NCI-H1436 (cell line): ENCODE measurements around the gene ZNF805.
"Not testable (repeated sequence)": the region's sequence is repeated elsewhere in the genome, so short reads cannot be mapped to it uniquely, and the experiment has no call there.

Experiments used
- DNase-seq: peaks from one replicate; lab custom pipeline; 2025; lab: John Stamatoyannopoulos, UW

ZNF805 gene

DNA sequence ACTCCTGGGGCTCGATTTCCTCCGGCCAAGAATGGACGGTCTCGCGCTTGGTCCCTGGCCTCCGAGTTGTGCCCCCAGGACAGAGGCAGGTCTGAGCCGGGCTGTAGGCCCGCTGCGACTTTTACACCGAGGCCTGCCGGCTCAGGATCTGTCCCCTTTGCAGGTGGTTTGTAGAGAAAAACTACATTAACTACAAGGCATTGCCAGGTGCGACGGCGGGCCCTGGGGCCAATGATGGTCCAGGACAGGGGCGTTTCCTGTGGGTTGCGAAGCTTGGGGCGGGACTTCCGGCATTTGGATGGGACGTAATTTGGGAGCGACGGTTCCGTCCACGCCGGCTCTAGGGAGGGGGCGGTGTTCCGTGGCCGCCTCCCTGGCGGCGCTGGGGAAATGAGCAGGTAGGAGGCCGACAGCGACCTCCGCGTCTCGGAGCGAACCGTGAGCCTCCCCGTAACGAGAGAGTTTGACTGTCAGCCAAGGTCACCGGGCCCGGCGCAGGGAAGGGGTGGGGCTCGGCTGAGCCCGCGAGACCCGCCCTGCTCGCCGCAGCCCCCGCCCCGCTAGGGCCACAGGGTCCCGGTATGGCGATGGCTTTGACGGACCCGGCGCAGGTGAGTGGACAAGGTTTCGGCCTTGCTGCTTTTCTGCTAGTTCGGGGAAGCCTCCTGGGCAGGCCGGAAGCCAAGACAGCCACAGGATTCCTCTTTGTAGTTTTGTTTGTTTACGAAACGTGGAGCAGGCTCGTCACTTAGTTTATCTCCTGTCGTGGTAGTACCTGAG lies at the start of gene ZNF805:
Gene ZNF805 (plus strand): TSS at position 322 of the 780 bp plus-strand sequence. CDS start 260 bp downstream, at position 582.
- DNase-seq, result peak; percentile 94

DNA sequence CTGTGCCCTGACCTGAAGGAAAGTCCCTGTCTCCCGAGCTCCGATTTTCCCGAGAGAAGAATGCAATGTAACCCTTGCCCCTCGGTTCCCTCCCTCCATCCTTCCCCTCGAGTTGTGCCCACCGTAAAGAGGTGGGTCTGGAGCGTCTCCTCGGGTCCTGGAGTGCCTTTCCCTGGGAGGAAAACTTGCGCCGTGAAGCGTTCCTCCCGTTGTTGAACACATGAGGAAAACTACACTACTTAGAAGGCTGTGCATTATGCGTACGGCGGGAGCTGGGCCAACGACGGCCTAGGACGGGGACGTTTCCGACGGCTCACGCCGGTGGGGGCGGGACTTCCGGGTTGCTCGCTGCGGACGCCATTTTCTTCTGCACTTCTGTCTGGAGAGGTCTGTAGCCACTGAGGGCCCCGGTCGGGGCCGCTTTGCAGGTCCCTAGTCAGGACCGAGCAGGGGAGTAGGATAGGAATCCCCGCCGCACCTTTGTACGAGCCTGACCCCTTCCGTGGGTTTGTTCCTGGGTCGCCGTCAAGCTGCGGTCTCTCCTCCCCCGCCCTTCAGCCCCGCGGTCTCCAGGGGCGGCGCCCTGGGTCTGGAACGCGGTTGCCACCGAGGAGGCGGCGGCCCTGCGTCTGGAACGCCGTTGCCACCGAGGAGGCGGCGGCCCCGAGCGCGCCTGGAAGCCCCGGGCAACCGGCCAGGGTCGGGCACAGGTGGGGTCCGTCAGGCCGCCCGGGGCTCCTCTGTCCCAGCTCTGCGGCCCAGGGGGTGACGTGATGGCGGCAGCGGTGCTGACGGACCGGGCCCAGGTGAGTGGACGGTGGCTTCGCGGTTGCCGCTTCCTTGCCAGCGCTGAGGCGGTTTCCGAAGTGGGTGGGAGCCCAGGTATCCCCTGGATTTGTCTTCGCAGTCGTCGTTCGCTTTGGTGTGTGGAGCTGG lies 49.0 kb upstream of the ZNF805 start, which contains the start of gene ZNF264:
Gene ZNF264 (plus strand): TSS at position 360 of the 936 bp plus-strand sequence. CDS start 414 bp downstream, at position 774.
- peak; percentile 90 for DNase-seq

DNA sequence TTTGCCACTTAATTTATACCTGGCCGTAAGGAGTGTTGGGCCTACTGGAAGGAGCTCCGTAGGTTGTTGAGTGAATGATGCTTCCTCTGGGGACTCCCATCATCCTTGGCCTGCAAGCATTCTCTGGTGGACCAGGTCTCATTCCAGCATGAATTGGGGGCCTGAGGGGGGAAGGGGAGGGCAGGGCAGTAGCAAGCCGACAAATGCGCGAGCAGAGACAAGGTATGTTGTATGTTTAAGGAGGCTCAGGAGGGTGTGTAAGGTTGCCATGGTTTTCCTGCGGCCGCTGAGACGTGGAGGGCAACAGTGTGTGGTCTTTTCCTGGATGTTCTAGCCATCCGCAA lies 48.4 kb upstream of the ZNF805 start:
- no peak for DNase-seq

DNA sequence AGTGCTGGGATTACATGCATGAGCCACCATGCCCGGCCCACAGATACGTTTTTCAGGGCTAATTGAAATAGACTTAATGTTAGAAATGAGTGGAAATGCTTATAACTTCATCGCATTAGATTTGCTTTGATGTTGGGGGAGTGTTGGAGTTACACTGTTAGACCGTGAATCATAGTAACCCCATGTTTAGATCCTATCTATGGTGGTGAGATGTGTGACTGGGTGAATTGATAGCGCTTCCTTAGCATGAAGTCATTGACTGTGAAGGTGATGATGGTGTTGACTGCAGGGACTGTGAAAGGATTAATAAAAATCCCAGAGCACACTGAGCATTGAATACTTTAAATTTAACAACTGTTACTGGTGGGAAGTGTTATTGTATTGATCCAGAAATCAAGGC lies 47.4 kb upstream of the ZNF805 start:
- DNase-seq, result no peak

DNA sequence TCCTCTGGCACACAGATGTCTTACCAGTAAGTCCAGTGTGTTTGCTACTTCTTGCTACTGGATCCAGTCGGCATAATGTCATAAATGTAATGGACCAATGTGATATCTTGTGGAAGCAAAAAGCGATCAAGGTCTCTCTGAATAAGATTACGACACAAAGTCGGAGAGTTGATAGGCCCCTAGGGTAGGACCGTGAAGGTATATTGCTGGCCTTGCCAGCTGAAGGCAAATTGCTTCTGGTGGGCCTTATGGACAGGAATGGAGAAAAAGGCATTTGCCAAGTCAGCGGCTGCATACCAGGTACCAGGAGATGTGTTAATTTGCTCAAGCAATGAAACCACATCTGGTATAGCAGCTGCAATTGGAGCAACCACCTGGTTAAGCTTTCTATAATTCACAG lies 42.6 kb upstream of the ZNF805 start:
- DNase-seq, result not testable (repeated sequence)

DNA sequence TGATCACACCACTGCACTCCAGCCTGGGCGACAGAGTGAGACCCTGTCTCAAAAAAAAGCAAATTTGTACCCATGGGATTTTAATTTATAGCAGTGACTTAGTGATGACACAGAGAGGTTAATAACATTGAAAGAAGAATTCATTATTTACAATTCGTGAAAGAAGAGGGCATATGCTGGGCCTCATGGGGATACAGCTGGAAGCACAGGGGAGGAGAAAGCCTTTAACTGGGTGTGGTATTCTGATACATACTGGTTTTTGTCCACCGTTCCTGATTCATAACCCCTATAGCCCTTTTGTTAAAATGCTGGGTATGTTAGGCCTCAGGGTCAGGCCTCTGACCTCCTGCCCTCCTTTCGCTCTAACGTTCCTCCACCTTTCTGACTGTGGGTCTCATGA lies 38.3 kb upstream of the ZNF805 start:
- DNase-seq, result no peak

DNA sequence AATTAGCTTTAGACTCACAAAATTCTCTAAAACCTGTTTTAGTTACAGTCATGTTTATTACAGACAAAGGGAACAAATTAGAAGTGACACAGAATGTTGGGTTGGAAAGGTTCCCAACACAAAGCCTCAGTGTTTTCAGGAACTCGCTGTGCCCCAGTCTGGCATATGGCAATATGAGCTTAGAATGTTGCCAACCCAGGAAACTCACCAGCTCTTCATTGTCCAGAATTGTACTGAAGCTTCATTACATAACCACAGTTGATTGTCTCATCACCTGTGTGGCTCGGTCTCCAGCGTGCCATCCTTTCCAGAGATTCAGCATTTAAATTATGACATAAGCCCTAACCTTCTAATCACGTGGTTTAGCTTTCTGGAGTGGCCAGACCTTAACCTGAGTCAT lies 30.1 kb upstream of the ZNF805 start:
- no peak for DNase-seq

DNA sequence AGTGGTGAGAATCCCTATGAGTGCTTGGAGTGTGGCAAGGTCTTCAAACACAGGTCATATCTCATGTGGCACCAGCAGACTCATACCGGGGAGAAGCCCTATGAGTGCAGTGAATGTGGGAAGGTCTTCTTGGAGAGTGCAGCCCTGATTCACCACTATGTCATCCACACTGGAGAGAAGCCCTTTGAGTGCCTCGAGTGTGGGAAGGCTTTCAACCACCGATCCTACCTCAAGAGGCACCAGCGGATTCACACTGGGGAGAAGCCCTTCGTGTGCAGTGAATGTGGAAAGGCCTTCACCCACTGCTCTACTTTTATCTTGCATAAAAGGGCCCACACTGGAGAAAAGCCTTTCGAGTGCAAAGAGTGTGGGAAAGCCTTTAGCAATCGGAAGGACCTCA lies 28.3 kb upstream of the ZNF805 start:
- DNase-seq, result no peak

DNA sequence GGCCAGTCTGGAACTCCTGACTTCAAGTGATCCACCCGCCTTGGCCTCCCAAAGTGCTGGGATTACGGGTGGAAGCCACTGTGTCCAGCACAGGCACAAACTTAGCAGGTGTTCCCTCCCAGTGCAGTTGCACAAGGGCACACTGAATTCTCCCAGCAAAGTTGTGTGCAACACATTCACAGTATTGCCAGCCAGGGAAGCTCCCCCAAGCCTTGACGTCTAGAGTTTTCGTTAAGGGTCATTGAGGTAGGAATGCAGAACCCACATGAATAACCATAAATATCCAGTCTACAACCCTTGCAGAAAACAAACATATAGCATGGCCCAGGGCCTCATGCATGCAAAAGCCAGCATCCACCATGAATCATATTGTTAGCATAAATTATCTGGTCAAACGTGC lies 12.9 kb upstream of the ZNF805 start:
- no peak for DNase-seq

DNA sequence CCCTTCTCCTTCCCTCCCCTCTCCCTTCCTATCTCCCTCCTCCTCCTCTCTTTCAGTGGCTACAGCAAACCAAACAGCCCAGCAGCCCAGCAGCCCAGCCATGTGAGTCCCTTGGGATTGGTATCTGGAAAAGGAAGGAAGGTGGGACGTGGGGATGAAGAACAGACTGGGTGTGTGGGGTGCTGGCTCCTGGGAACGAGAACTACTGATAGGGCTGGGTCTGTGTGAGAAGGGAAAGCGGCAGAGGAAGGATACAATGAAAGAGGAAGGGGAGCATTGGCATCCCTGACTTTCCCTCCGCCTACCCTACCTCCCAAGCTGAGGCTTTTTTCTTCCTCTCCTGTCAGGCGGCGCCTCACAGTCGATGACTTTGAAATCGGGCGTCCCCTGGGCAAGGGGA lies 8.7 kb upstream of the ZNF805 start:
- no peak for DNase-seq

DNA sequence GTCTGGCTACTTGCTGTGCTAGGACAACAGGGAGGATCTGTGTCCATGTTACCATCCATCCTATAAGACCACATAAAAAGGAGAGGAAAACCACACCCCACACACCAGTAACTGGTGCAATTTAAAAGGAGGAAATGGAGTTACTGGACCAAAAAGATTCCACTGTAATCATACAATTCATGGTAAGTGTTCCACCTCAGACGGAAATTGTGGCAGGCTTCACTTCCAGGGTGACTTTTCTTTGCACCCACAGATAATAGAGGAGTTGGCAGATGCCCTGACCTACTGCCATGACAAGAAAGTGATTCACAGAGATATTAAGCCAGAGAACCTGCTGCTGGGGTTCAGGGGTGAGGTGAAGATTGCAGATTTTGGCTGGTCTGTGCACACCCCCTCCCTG lies 7.2 kb upstream of the ZNF805 start:
- no peak for DNase-seq

DNA sequence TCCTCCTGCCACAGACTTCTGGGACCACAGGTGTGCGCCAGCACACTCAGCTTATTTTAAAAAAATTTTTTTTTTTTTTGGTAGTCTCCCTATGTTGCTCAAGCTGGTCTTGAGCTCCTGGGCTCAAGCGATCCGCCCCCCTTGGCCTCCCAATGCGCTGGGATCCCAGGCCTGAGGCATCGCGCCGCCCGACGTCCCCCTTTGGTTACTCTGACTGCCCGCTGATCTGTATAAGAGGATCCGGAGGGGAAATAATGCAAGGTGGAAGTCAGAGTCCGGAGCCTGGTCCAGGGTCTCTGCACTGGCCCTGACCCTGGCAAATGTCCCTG lies 486 bp upstream of the ZNF805 start:
- DNase-seq, result no peak

DNA sequence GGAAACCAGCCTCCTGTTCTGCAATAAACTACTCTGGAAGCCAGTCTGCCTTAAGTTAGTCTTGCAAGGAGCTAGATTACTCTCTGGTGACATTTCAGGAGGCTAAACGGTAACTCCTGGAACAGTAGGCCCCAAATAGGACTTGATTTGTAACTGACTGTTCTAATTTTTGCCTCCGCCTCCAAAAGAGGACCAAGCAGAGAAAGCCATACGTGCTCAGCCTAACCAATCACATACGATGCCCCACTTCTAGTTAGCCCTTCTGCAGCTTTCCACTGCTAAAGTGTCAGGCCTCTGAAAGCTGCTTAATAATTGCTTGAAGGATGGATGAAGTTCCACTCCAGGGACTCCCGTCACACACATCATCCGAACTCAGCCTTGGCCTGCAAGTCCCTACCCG lies 744 bp downstream of the ZNF805 start:
- DNase-seq, result no peak

DNA sequence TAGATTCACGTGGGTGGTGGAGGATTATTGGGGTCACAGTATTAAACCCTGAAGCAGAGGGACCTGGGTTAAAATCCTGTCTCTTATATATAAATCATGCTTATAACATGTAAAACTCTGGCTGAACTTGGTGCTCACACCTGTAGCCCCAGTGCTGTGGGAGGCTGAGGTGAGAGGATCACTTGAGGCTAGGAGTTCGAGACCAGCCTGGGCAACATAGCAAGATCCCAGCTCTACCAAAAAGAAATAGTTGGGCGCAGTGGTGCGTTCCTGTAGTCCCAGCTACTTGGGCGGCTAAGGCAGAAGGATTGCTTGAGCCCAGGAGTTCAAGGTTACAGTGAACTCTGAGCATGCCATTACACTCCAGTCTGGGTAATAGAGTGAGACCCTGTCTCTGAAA lies 2.4 kb downstream of the ZNF805 start:
- no peak for DNase-seq

DNA sequence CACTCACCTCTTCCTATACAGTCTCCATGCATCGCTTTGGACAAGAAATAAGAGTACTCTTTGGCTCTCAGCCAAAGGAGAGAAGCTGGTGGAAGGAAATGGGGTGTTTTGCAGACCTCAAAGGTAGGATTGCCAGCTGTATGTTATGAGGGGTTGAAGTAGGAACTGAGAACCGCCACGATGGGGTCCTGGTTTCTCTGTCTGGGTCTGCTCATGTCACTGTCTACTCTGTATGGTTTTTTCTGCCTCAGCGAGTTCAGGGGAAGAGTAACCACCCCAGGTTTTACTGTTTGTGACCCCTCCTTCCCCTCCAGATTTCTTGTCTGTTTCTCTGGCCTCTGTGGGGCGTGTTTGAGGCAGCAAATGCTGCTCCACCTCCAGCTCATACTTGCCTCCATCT lies 4.1 kb downstream of the ZNF805 start:
- no peak for DNase-seq

DNA sequence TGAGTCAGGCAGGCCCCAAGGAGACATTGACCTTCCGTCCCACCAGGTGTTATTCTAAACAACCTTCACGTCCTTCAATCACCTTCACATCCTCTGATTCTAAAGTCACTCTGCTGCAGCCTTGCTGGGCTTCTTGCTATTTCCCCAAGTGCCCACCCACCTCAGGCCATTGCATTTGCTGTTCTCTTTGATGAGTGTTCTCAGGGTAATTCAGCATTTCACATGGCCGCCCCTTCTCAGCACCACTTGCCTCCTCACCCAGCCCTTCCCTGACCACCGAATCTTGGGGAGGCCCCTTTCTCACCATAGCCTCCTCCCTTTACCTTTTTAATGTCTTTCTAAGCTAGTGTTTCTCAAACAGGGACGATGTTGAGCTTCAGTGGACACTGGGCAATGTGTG lies 4.6 kb downstream of the ZNF805 start:
- DNase-seq, result no peak

DNA sequence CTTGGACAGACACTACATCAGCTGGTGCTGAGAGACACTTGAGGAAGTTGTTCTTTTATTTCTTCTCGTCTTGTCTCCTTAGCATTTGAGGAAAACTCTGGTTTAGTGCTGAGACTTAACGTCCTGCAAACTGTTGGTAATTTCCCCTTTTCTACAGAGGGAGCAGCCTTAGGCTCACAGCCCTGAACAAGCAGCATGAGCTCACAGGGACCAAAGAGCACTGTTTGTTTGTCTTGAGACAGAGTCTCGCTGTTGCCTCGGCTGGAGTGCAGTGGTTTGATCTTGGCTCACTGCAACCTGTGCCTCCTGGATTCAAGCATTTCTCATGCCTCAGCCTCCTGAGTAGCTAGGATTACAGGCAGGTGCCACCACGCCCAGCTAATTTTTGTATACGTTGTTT lies 5.5 kb downstream of the ZNF805 start:
- DNase-seq, result no peak

DNA sequence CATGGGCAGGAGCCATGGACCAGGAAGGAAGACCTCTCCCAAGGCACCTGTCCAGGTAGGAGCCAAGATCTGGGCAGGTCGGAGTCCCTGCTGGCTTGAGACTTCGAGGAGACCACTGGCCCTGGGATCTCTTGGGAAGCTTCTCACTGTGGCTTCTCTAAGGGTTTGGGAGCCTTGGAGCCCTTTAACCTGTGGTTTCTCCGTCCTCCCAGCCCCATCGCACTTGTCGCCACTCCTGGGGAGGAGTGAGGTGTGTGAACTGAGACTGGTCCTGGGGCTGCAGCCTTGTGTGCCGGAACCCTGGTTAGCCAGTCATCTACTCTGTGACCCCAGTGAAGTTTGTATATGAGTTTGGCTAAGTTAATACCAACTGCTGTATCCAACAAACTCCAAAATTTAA lies 8.2 kb downstream of the ZNF805 start:
- DNase-seq, result no peak

DNA sequence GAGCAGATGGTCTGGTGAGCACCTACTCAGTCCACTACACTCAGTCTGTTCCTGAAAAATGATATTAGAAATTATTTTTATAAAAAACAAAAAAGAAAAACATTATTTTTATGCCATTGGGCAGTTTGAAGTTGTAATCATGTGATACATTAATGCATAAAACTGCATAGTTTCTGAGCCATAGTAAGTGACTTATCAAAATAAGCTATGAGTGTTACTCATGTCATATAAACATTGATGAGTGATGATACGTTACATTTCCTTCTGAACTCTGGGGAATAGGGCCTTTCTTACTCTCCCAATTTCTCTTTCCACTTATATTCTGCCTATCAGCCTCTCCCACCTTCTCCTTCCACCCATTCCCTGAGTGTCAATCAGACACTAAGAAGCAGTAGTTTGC lies 8.9 kb downstream of the ZNF805 start:
- DNase-seq, result no peak

DNA sequence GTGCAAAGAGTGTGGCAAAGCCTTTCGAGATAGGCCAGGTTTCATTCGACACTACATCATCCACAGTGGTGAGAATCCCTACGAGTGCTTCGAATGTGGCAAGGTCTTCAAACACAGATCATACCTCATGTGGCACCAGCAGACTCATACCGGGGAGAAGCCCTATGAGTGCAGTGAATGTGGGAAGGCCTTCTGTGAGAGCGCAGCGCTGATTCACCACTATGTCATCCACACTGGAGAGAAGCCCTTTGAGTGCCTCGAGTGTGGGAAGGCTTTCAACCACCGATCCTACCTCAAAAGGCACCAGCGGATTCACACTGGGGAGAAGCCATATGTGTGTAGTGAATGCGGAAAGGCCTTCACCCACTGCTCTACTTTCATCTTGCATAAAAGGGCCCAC lies 13.3 kb downstream of the ZNF805 start:
- DNase-seq, result not testable (repeated sequence)

DNA sequence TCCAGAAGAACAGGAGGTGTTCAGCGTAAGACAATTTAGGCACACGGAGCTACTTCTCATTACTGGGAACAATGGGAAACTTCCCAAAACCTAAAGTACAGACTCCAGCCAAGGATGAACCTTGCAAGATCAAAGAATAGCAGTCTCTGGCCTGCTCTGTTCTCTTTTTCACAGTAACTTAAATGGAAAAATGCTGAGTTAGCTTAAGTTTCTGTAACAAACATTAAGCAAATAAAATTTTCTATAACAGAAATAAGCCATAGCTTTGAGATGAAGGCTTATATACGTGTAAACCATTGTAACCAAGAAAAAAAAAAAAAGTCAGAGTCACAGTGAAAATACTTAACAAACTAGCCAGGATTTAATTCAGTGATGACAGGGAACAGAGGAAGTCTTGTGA lies 21.6 kb downstream of the ZNF805 start:
- DNase-seq, result no peak

DNA sequence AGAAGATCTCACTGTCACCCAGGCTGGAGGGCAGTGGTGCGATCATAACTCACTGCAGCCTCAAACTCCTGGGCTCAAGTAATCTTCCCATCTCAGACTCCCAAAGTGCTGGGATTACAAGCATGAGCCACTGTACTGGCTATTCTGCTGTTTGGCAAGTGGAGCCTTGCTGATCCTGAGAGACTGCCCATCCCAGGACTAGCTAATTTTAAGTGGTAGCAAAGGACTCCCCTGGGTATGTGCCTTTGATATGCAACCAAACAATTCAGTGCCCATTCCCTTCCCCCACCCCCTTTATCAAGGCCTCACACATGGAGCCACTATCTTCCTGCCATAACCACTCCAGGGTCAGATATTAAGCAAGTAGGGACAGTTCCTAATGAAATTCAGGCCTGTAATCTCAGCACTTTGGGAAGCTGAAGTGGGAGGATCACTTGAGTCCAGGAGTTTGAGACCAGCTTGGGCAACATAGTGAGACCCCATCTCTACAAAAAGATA lies 22.9 kb downstream of the ZNF805 start:
- DNase-seq, result no peak

DNA sequence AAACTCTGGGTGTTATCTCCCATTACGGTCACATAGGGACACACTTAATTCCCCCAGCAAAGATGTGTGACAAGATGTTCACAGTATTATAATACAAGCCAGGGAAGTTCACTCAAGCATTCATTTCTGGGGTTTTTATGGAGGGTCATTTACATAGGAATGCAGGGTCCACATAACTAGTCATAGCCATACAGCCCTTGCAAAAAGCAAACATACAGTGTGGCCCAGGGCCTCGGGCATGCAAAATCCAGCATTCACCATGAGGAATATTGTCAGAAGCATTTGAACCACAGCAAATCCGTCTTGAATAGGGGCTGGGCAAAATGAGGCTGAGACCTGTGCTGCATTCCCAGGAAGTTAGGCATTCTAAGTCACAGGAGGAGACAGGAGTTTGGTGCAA lies 26.9 kb downstream of the ZNF805 start:
- DNase-seq, result no peak
